ENCODE results near the gene PSD4. TPM values are rescaled to one million over a fixed set of nuclear protein-coding genes. Genes with fewer than 3 reads are reported as not detected.
A peak's percentile ranks its signal among the peaks of the same experiment; 100 is the strongest.

PSD4 gene
- total RNA-seq, 1 donor from 2014 or later: 6.5 TPM

GRCh38 chr2:113236367-113237159 is 62.8 kb downstream of the PSD4 start:
- no peak for DNase-seq (ENCODE audit: low spot score)

- no peak for DNase-seq (ENCODE audit: low spot score)
These were observed 63.9 kb downstream of the PSD4 start for GRCh38 chr2:113237604-113238160.

GRCh38 chr2:113238871-113239839 is 65.4 kb downstream of the PSD4 start:
- DNase-seq (ENCODE audit: low spot score): no peak

GRCh38 chr2:113240150-113240914 is 66.6 kb downstream of the PSD4 start:
- DNase-seq (ENCODE audit: low spot score): peak; percentile 88

- DNase-seq (ENCODE audit: low spot score): peak; percentile 75
These were observed 67.4 kb downstream of the PSD4 start for GRCh38 chr2:113240915-113241911.

- no peak for DNase-seq (ENCODE audit: low spot score)
These were observed 68.6 kb downstream of the PSD4 start for GRCh38 chr2:113242327-113242726.

GRCh38 chr2:113245276-113245711 is 71.5 kb downstream of the PSD4 start:
- peak; percentile 72 for DNase-seq (ENCODE audit: low spot score)

GRCh38 chr2:113246606-113247005 is 72.8 kb downstream of the PSD4 start:
- DNase-seq (ENCODE audit: low spot score): no peak

- DNase-seq (ENCODE audit: low spot score): peak; percentile 68
These were observed 75.4 kb downstream of the PSD4 start for GRCh38 chr2:113248997-113249770.

GRCh38 chr2:113251118-113251517 is 77.3 kb downstream of the PSD4 start:
- no peak for DNase-seq (ENCODE audit: low spot score)

GRCh38 chr2:113252047-113252590 is 78.3 kb downstream of the PSD4 start:
- DNase-seq (ENCODE audit: low spot score): no peak

GRCh38 chr2:113253453-113253852 is 79.7 kb downstream of the PSD4 start:
- DNase-seq (ENCODE audit: low spot score): no peak

GRCh38 chr2:113255140-113256070 is 81.6 kb downstream of the PSD4 start:
- no peak for DNase-seq (ENCODE audit: low spot score)

GRCh38 chr2:113257516-113258264 is 83.9 kb downstream of the PSD4 start:
- peak; percentile 43 for DNase-seq (ENCODE audit: low spot score)

GRCh38 chr2:113258471-113259147 is 84.8 kb downstream of the PSD4 start:
- DNase-seq (ENCODE audit: low spot score): no peak
